ENCODE measurements around the gene SENP1.

DNA sequence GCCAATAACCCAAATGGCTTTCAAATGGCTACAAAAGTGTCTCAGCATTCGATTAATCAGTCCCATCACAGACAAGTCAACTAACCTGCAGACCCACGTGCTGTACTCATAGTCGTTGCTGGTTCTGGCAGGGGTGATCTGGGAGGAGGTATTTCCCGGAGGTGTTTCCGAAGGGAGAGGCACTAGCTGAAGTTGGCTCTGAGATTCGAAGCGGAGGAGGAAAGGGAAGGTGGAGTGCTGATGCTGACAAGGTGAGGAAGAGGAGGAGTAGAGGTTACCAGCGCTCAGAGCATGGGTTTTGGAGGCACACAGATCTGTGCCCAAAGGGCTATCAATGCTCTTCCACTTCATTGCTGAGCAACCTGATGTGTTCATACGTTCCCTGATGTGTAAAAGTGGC, 81.1 kb downstream of the SENP1 start:
- TF ChIP-seq POLR2A (IDR thresholded peaks at IDR 0.05), result no peak
- no peak for TF ChIP-seq CTCF (IDR thresholded peaks at IDR 0.05)
